Suprapubic skin (tissue), 4 donors: ENCODE results near the gene MSANTD2.

ENCODE experiments used
- EP300 ChIP-seq: sonication (generic); formaldehyde crosslinking; IDR thresholded peaks from one replicate; pipeline ENCODE4 v1.6.1; 2017; ENCODE audit warnings: antibody characterized with exemption
- POLR2A ChIP-seq, 2 donors: fragments of 450-650 bp; IDR thresholded peaks; one replicate each; pipeline ENCODE4 v1.6.1; 2017; ENCODE audit warnings: antibody characterized with exemption in 2 of 2, mild to moderate bottlenecking in 2 of 2, moderate library complexity in 2 of 2
- POLR2AphosphoS5 ChIP-seq, 3 donors: sonication (generic); formaldehyde crosslinking; IDR thresholded peaks; one replicate each; pipeline ENCODE4 v1.6.1; 2017; ENCODE audit warnings: antibody characterized with exemption in 3 of 3
- TF ChIP-seq, protein P1 (sequence below), 2 donors: fragments of 200-600 bp in 1 of 2; fragments of 450-650 bp in 1 of 2; sonication (generic) in 1 of 2; IDR thresholded peaks; one replicate each; pipeline ENCODE4 v1.5.1; 2016 to 2019; ENCODE audit warnings: antibody characterized with exemption in 2 of 2, mild to moderate bottlenecking in 1 of 2, moderate library complexity in 1 of 2

DNA sequence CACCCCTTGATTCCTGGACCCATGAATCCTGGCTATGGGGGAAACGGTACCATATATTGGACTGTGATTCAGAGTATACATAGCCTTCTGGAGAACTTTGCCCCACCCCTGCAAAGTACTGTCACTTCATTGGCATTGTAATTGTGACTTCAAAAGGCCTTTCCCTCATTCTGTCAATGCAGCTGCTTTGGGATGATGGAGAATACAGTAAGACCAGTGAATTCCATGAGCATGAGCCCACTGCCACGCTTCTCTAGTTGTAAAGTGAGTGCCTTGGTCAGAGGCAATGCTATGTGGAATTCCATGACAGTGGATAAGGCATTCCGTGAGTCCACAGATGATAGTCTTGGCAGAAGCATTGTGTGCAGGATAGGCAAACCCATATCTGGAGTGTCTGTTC is 25.7 kb upstream of the MSANTD2 start:
- no peak for TF ChIP-seq POLR2AphosphoS5 (IDR thresholded peaks at IDR 0.05)
- TF ChIP-seq EP300: no peak
- TF ChIP-seq, protein P1, sequence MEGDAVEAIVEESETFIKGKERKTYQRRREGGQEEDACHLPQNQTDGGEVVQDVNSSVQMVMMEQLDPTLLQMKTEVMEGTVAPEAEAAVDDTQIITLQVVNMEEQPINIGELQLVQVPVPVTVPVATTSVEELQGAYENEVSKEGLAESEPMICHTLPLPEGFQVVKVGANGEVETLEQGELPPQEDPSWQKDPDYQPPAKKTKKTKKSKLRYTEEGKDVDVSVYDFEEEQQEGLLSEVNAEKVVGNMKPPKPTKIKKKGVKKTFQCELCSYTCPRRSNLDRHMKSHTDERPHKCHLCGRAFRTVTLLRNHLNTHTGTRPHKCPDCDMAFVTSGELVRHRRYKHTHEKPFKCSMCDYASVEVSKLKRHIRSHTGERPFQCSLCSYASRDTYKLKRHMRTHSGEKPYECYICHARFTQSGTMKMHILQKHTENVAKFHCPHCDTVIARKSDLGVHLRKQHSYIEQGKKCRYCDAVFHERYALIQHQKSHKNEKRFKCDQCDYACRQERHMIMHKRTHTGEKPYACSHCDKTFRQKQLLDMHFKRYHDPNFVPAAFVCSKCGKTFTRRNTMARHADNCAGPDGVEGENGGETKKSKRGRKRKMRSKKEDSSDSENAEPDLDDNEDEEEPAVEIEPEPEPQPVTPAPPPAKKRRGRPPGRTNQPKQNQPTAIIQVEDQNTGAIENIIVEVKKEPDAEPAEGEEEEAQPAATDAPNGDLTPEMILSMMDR (IDR thresholded peaks at IDR 0.05): no peak
- no peak for TF ChIP-seq POLR2A (IDR thresholded peaks at IDR 0.05)
